ENCODE measurements around the gene SLC46A1. TPM values are rescaled to one million over a fixed set of nuclear protein-coding genes. Genes with fewer than 3 reads are reported as not detected.

Gene SLC46A1
- total and polyA plus RNA-seq, 2 of the 8 experiments (the other 6 are each of a cell fraction or from before 2014, with no cell fraction given) = 5.3 to 8.7 TPM

DNA sequence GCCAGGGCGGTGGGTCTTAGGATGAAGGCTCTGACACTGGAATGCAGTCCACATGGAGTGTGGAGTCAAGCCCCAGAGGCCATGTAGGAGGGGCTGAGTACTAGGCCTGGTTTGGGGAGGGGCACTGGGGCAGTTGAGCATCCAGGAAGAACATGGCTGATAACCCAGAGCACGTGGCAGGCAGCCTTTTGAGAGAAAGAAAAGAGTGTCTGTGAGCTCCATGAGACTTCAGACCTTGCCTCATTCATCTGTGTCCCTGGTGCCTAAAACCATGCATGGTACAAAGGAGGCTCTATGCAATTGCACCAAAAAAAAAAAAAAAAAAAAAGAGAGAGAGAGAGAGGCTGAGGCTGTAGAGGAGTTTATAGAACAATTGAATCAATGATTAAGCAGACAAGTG is 14.6 kb downstream of the SLC46A1 start:
- no peak overlapping the region for H4K8ac ChIP-seq (ENCODE audit: extremely low read depth, insufficient read depth, low read length)
- H4K20me1 ChIP-seq (replicated peaks in 1 of 2; ENCODE audit: control insufficient read depth in 1 of 2, insufficient read depth in 2 of 2, low read length in 2 of 2) = no peaks in the 10 kb centered on the region
- no peaks in the 10 kb centered on the region for H3K79me1 ChIP-seq (ENCODE audit: low read depth, low read length)
- FAIRE-seq = no peak
- H3K14ac ChIP-seq (ENCODE audit: insufficient read length) = no peak overlapping the region
- H4K5ac ChIP-seq (ENCODE audit: insufficient read length, low read depth, low read length) = no peak overlapping the region
- no peak overlapping the region for H2AFZ ChIP-seq (ENCODE audit: low read length)
- no peak overlapping the region for H3K56ac ChIP-seq (replicated peaks; ENCODE audit: insufficient read length, low read depth, low read length)
- ChIA-PET CTCF (ENCODE audit: partially characterized antibody) (interaction anchor here (0.6 to 2.0 kb wide), 4 partner anchors 9 to 14 kb away, joined by 3 to 9 read pairs (median 3); no protein-coding TSS in a partner anchor), POLR2A (ENCODE audit: partially characterized antibody) (interaction anchor here (12.7 kb wide), 1 partner anchor 11 kb away, joined by 135 read pairs; the partner anchor contains the start of gene SLC46A1)
- no peak overlapping the region for H2BK5ac ChIP-seq (ENCODE audit: low read depth, low read length)
- H4K91ac ChIP-seq (replicated peaks; ENCODE audit: insufficient read length, low read length) = no peak overlapping the region
- no peaks in the 10 kb centered on the region for H3K27me3 ChIP-seq (replicated peaks in 1 of 4; ENCODE audit: control insufficient read depth in 3 of 4, extremely low read depth in 1 of 4, insufficient read depth in 3 of 4, low read length in 3 of 4)
- H3K4me3 ChIP-seq (ENCODE audit: extremely low read depth in 1 of 4, insufficient read depth in 2 of 4, low read depth in 3 of 4, low read length in 4 of 4) = no peak overlapping the region
- no peak overlapping the region for H3K4me2 ChIP-seq (ENCODE audit: insufficient read depth in 1 of 2, low read depth in 2 of 2, low read length in 2 of 2)
- no peak overlapping the region for H3K18ac ChIP-seq (ENCODE audit: extremely low read depth, low read length)
- TF ChIP-seq EZH2 (IDR thresholded peaks at IDR 0.05; ENCODE audit: low read depth, low read length, severe bottlenecking) (no peak), KDM4A (IDR thresholded peaks at IDR 0.05; ENCODE audit: low read depth, low read length, severe bottlenecking) (no peak), POLR2A (IDR thresholded peaks at IDR 0.05; ENCODE audit: control extremely low read depth in 1 of 2, low read depth in 2 of 2, low read length in 2 of 2) (no peak), ZNF274 (IDR thresholded peaks at IDR 0.05; ENCODE audit: borderline replicate concordance, extremely low read depth, low read length) (no peak), EP300 (IDR thresholded peaks at IDR 0.05; ENCODE audit: borderline replicate concordance in 1 of 2, low read depth in 2 of 2, low read length in 2 of 2) (no peak)
- no peak for DNase-seq (ENCODE audit: low read depth in 1 of 2, low spot score in 2 of 2)
- no peaks in the 10 kb centered on the region for H3K9me3 ChIP-seq (ENCODE audit: insufficient read depth in 2 of 2, low read depth in 1 of 2, low read length in 1 of 2)
- H3K9ac ChIP-seq (replicated peaks in 1 of 4; ENCODE audit: extremely low read depth in 1 of 4, low read depth in 3 of 4, low read length in 3 of 4) = no peak overlapping the region
- H2BK120ac ChIP-seq (replicated peaks; ENCODE audit: low read depth, low read length) = no peak overlapping the region
- no peaks in the 10 kb centered on the region; a peak in 1 of 7 replicates for H3K4me1 ChIP-seq (replicated peaks in 1 of 4; ENCODE audit: control insufficient read depth in 3 of 4, insufficient read depth in 4 of 4, low read length in 3 of 4)
- no peak overlapping the region for H3K4ac ChIP-seq (replicated peaks; ENCODE audit: insufficient read length, low read depth, low read length)
- no peak overlapping the region for H2BK12ac ChIP-seq (ENCODE audit: low read depth, low read length)
- no peak overlapping the region for H3K23ac ChIP-seq (ENCODE audit: insufficient read length)
- H2BK15ac ChIP-seq (ENCODE audit: low read length) = no peak overlapping the region
- no peak overlapping the region for H2AK5ac ChIP-seq (ENCODE audit: low read depth, low read length)
- 83% methylated on average over 2 of the region's 2 CpGs; no CpG with 5 or more reads in 1 of the 2 experiments for WGBS, 2 experiments (ENCODE audit: extremely low coverage in 1 of 2, insufficient coverage in 1 of 2, insufficient read length in 1 of 2, insufficient replicate concordance in 2 of 2, low coverage in 1 of 2, low lambda C conversion rate in 2 of 2, missing lambda C conversion rate in 1 of 2)
- H3K36me3 ChIP-seq (ENCODE audit: control insufficient read depth in 2 of 4, insufficient read depth in 4 of 4, low read length in 3 of 4) = 0 out of 8 replicates have a peak, but pooled peaks cover 0 to 3% (median 0%) of the 10 kb centered on the region in 4 experiments
- H3K23me2 ChIP-seq (ENCODE audit: low read depth, low read length) = no peaks in the 10 kb centered on the region
- no peak overlapping the region for H3K27ac ChIP-seq (ENCODE audit: low read depth, low read length)
- no peaks in the 10 kb centered on the region for H3K79me2 ChIP-seq (ENCODE audit: control insufficient read depth in 1 of 2, insufficient read depth in 2 of 2, low read length in 2 of 2)
- no peak overlapping the region for H2BK20ac ChIP-seq (ENCODE audit: low read length)
